Neural progenitor cell (in vitro differentiated cells): ENCODE measurements around the gene GGTA1. TPM values are rescaled to one million over a fixed set of nuclear protein-coding genes. Genes with fewer than 3 reads are reported as not detected.

ENCODE experiments used
- DNase-seq: peaks from one replicate; pipeline ENCODE4 v3.0.0-alpha.2; 2016; ENCODE audit warnings: low spot score
- H2AFZ ChIP-seq: fragments of 200-600 bp; sonication (generic); replicated peaks from 2 replicates; pipeline ENCODE4 v1.6.1; 2016; ENCODE audit warnings: antibody characterized with exemption
- H3F3A ChIP-seq: fragments of 200-600 bp; sonication (generic); 2 replicates; pipeline ENCODE4 v1.6.1; 2016; ENCODE audit warnings: antibody characterized with exemption, low read depth
- H3K27ac ChIP-seq: fragments of 200-600 bp; sonication (generic); 2 replicates; pipeline ENCODE4 v1.5.1; 2016; ENCODE audit warnings: mild to moderate bottlenecking
- H3K27me3 ChIP-seq: fragments of 200-600 bp; sonication (generic); 2 replicates; pipeline ENCODE4 v1.6.1; 2016; ENCODE audit warnings: mild to moderate bottlenecking, moderate library complexity
- H3K36me3 ChIP-seq: fragments of 200-600 bp; sonication (generic); 2 replicates; pipeline ENCODE4 v1.5.1; 2016
- H3K4me1 ChIP-seq: fragments of 200-600 bp; sonication (generic); 2 replicates; pipeline ENCODE4 v1.6.1; 2016; ENCODE audit warnings: mixed run types
- H3K4me2 ChIP-seq: fragments of 200-600 bp; sonication (generic); 2 replicates; pipeline ENCODE4 v1.6.1; 2016
- H3K4me3 ChIP-seq: fragments of 200-600 bp; sonication (generic); 2 replicates; pipeline ENCODE4 v1.5.1; 2016
- H3K79me2 ChIP-seq: fragments of 200-600 bp; sonication (generic); 2 replicates; pipeline ENCODE4 v1.6.1; 2016; ENCODE audit warnings: low read depth
- H3K9ac ChIP-seq: fragments of 200-600 bp; sonication (generic); 2 replicates; pipeline ENCODE4 v1.6.1; 2016
- H3K9me3 ChIP-seq: fragments of 200-600 bp; sonication (generic); 2 replicates; pipeline ENCODE4 v1.5.1; 2016; ENCODE audit warnings: low read depth
- H4K20me1 ChIP-seq: fragments of 200-600 bp; sonication (generic); 2 replicates; pipeline ENCODE4 v1.6.1; 2016; ENCODE audit warnings: low read depth
- H3K27ac Mint-ChIP-seq: 3 replicates; pipeline ENCODE4 v1.8.0; 2021; ENCODE audit warnings: mixed read lengths
- H3K27me3 Mint-ChIP-seq: 2 replicates; pipeline ENCODE4 v1.8.0; 2022; ENCODE audit warnings: low read depth, mild to moderate bottlenecking, inconsistent platforms, moderate library complexity, mixed read lengths; ENCODE audit not compliant: insufficient read depth
- H3K36me3 Mint-ChIP-seq: 3 replicates; pipeline ENCODE4 v1.8.0; 2021; ENCODE audit warnings: mixed read lengths
- H3K4me1 Mint-ChIP-seq: 3 replicates; pipeline ENCODE4 v1.8.0; 2021; ENCODE audit warnings: mixed read lengths
- H3K4me3 Mint-ChIP-seq: 3 replicates; pipeline ENCODE4 v1.8.0; 2021; ENCODE audit warnings: mild to moderate bottlenecking, moderate library complexity, mixed read lengths
- H3K9me3 Mint-ChIP-seq: 3 replicates; pipeline ENCODE4 v1.8.0; 2020; ENCODE audit warnings: mixed read lengths
- CTCF ChIP-seq: fragments of 200-600 bp; sonication (generic); IDR thresholded peaks from 2 replicates; pipeline ENCODE4 v1.5.1; 2017; ENCODE audit warnings: antibody characterized with exemption, mild to moderate bottlenecking
- EZH2 ChIP-seq: fragments of 200-600 bp; sonication (generic); IDR thresholded peaks from 2 replicates; pipeline ENCODE4 v1.6.1; 2017; ENCODE audit warnings: antibody characterized with exemption, mild to moderate bottlenecking, moderate library complexity
- EZH2phosphoT487 ChIP-seq: fragments of 200-600 bp; sonication (generic); IDR thresholded peaks from 2 replicates; pipeline ENCODE4 v1.6.1; 2017; ENCODE audit warnings: antibody characterized with exemption
- total RNA-seq: library from RNA; depleted of rRNA; stranded (reverse); fragments of >200 nt; gene quantifications from 2 replicates; pipeline ENCODE4 v1.2.3, GENCODE V29; 2015; ENCODE audit warnings: low replicate concordance

Gene GGTA1
- total RNA-seq, 1 donor from 2014 or later, result not detected

GRCh38 chr9:121495976-121496375 lies 3.7 kb downstream of the GGTA1 start:
- TF ChIP-seq CTCF (no peak), EZH2 (no peak), EZH2phosphoT487 (no peak)
- peaks cover 5% of the 10 kb centered on the region for H3K9me3 Mint-ChIP-seq
- no peaks in the 10 kb centered on the region for H3K36me3 ChIP-seq
- H3K4me1 ChIP-seq, result peaks cover 13% of the 10 kb centered on the region
- H3F3A ChIP-seq, result peaks cover 22% of the 10 kb centered on the region
- H3K36me3 Mint-ChIP-seq, result no peaks in the 10 kb centered on the region
- no peak overlapping the region for H3K9ac ChIP-seq
- no peaks in the 10 kb centered on the region for H3K9me3 ChIP-seq
- H3K4me2 ChIP-seq, result no peak overlapping the region
- no peak overlapping the region for H2AFZ ChIP-seq
- peaks cover 17% of the 10 kb centered on the region for H3K4me1 Mint-ChIP-seq
- DNase-seq, result no peak
- H3K27me3 Mint-ChIP-seq, result peaks cover 47% of the 10 kb centered on the region
- H3K27ac ChIP-seq, result no peak overlapping the region
- no peak overlapping the region for H3K4me3 ChIP-seq
- H3K27ac Mint-ChIP-seq, result no peak overlapping the region
- H3K27me3 ChIP-seq, result peaks cover 44% of the 10 kb centered on the region
- no peak overlapping the region for H3K4me3 Mint-ChIP-seq
- no peaks in the 10 kb centered on the region for H4K20me1 ChIP-seq
- H3K79me2 ChIP-seq, result no peaks in the 10 kb centered on the region

- Histone ChIP-seq H3K36me3 (no peaks in the 10 kb centered on the region), H3K27ac (no peak overlapping the region), H3K27me3 (peaks cover 26% of the 10 kb centered on the region), H3K4me3 (no peak overlapping the region), H3K9ac (no peak overlapping the region), H3K4me1 (peaks cover 9% of the 10 kb centered on the region), H3K79me2 (no peaks in the 10 kb centered on the region), H2AFZ (no peak overlapping the region), H3K4me2 (no peak overlapping the region), H3F3A (peaks cover 10% of the 10 kb centered on the region), H4K20me1 (no peaks in the 10 kb centered on the region), H3K9me3 (no peaks in the 10 kb centered on the region)
- no peak for DNase-seq
- peaks cover 14% of the 10 kb centered on the region for H3K4me1 Mint-ChIP-seq
- peaks cover 5% of the 10 kb centered on the region for H3K9me3 Mint-ChIP-seq
- no peak overlapping the region for H3K4me3 Mint-ChIP-seq
- no peak for TF ChIP-seq EZH2
- TF ChIP-seq CTCF, result no peak
- TF ChIP-seq EZH2phosphoT487, result no peak
- H3K36me3 Mint-ChIP-seq, result no peaks in the 10 kb centered on the region
- H3K27ac Mint-ChIP-seq, result no peak overlapping the region
- peaks cover 39% of the 10 kb centered on the region for H3K27me3 Mint-ChIP-seq
These were observed 5.5 kb downstream of the GGTA1 start for GRCh38 chr9:121494192-121494591.

GRCh38 chr9:121491111-121491510 lies 8.5 kb downstream of the GGTA1 start:
- H2AFZ ChIP-seq, result no peak overlapping the region
- H3K4me2 ChIP-seq, result no peak overlapping the region
- H4K20me1 ChIP-seq, result no peaks in the 10 kb centered on the region
- no peaks in the 10 kb centered on the region for H3K79me2 ChIP-seq
- no peak overlapping the region for H3K9ac ChIP-seq
- no peaks in the 10 kb centered on the region for H3K36me3 ChIP-seq
- H3K4me3 ChIP-seq, result no peak overlapping the region
- DNase-seq, result no peak
- Mint-ChIP-seq H3K36me3 (no peaks in the 10 kb centered on the region), H3K4me1 (peaks cover 4% of the 10 kb centered on the region), H3K27ac (no peak overlapping the region), H3K9me3 (peaks cover 2% of the 10 kb centered on the region), H3K4me3 (no peak overlapping the region), H3K27me3 (peaks cover 9% of the 10 kb centered on the region)
- H3K9me3 ChIP-seq, result no peaks in the 10 kb centered on the region
- no peaks in the 10 kb centered on the region for H3F3A ChIP-seq
- TF ChIP-seq CTCF (no peak), EZH2phosphoT487 (no peak), EZH2 (no peak)
- H3K27me3 ChIP-seq, result no peaks in the 10 kb centered on the region
- H3K4me1 ChIP-seq, result no peaks in the 10 kb centered on the region
- H3K27ac ChIP-seq, result no peak overlapping the region
